Vagina (tissue), 2 donors: ENCODE data around the gene SSUH2. TPM values are rescaled to one million over a fixed set of nuclear protein-coding genes. Genes with fewer than 3 reads are reported as not detected.
"Not testable (repeated sequence)": the region's sequence is repeated elsewhere in the genome, so short reads cannot be mapped to it uniquely, and the experiment has no call there.

Experiments
- DNase-seq, 2 donors: peaks; one replicate each; pipeline ENCODE4 v3.0.0-alpha.2; 2017; ENCODE audit errors: extremely low spot score in 2 of 2
- H3K27ac ChIP-seq: fragments of 200-600 bp; sonication (generic); one replicate; pipeline ENCODE4 v1.5.1; 2019
- H3K27me3 ChIP-seq: fragments of 200-600 bp; sonication (generic); one replicate; pipeline ENCODE4 v1.5.1; 2019
- H3K36me3 ChIP-seq, 2 donors: fragments of 200-600 bp; sonication (generic); one replicate each; pipeline ENCODE4 v1.5.1; 2017 to 2019
- H3K4me1 ChIP-seq: fragments of 200-600 bp; sonication (generic); one replicate; pipeline ENCODE4 v1.5.1; 2019
- H3K4me3 ChIP-seq, 2 donors: fragments of 200-600 bp; sonication (generic); 1 replicate in 1 of 2; 2 replicates in 1 of 2; pipeline ENCODE4 v1.5.1; 2016 to 2019
- H3K9me3 ChIP-seq: fragments of 200-600 bp; sonication (generic); one replicate; pipeline ENCODE4 v1.5.1; 2019
- POLR2A ChIP-seq, 2 donors: fragments of 450-650 bp; IDR thresholded peaks; one replicate each; pipeline ENCODE4 v1.6.1; 2017; ENCODE audit warnings: antibody characterized with exemption in 2 of 2, mild to moderate bottlenecking in 2 of 2, moderate library complexity in 2 of 2
- POLR2AphosphoS5 ChIP-seq, 2 donors: sonication (generic); formaldehyde crosslinking; IDR thresholded peaks; one replicate each; pipeline ENCODE4 v1.9.0; 2017; ENCODE audit warnings: antibody characterized with exemption in 2 of 2, mild to moderate bottlenecking in 2 of 2, low read depth in 1 of 2; ENCODE audit not compliant: insufficient read depth in 1 of 2
- intact Hi-C: fragments of 100-400 bp; cut with DNase I; formaldehyde crosslinking; loops from one replicate; pipeline ENCODE4 v1.15.1; 2023
- total RNA-seq: library from RNA; depleted of rRNA; stranded (reverse); fragments of >200 nt; gene quantifications from one replicate; pipeline ENCODE4 v1.2.3, GENCODE V29; 2016
- TF ChIP-seq, protein P1 (sequence below), 3 experiments: fragments of 450-650 bp in 2 of 3; fragments of 200-600 bp in 1 of 3; sonication (generic) in 1 of 3; IDR thresholded peaks; one replicate each; pipeline ENCODE4 v1.5.1; 2017 to 2019; ENCODE audit warnings: antibody characterized with exemption in 3 of 3, mild to moderate bottlenecking in 2 of 3, moderate library complexity in 2 of 3

Gene SSUH2, protein sequence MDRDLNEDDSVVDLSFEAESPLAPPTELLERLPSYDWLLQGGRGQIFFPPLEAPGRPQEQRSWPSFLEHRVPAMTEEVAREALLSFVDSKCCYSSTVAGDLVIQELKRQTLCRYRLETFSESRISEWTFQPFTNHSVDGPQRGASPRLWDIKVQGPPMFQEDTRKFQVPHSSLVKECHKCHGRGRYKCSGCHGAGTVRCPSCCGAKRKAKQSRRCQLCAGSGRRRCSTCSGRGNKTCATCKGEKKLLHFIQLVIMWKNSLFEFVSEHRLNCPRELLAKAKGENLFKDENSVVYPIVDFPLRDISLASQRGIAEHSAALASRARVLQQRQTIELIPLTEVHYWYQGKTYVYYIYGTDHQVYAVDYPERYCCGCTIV
- total RNA-seq, result not detected

DNA sequence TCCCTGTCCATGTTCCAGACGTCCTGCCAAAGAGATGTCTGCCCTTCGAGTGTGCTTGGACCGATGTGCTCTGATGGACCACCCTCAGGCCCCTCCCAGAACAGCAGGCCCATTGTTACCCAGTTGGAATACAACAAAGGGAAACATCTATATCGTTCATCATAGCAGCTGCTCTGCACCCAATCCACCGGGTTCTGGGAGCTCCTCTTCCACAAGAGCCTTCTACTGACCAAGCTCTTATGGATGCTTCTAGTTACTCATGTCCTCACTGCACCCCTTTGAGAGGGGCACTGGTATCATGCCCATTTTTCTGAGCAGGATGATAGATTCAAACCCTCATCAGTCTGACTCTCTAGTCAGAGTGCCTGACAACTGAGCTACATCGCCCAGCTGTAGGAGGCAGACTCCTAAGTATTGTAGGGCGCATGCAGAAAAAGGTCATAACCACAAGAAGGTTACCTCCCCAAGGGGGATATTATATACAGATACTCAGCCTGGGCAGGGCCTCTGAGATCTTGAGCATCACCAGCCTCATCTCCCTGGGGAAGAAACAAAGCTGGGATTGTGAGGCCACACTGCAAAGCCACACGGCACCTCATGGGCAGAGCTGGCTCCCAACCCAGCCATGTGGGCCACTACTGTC lies at the start of gene SSUH2:
Gene SSUH2 (minus strand): TSS at position 51 of the 643 bp plus-strand sequence. CDS start 40 bp downstream, at position 11.
- intact Hi-C loops, result no loop called here
- Histone ChIP-seq H3K27me3 (no peaks in the 10 kb centered on the region), H3K4me1 (no peaks in the 10 kb centered on the region), H3K9me3 (no peaks in the 10 kb centered on the region), H3K4me3 (no peak within 1 kb of the TSS), H3K27ac (no peak within 1 kb of the TSS), H3K36me3 (no peaks in the 10 kb centered on the region)
- TF ChIP-seq, protein P1, sequence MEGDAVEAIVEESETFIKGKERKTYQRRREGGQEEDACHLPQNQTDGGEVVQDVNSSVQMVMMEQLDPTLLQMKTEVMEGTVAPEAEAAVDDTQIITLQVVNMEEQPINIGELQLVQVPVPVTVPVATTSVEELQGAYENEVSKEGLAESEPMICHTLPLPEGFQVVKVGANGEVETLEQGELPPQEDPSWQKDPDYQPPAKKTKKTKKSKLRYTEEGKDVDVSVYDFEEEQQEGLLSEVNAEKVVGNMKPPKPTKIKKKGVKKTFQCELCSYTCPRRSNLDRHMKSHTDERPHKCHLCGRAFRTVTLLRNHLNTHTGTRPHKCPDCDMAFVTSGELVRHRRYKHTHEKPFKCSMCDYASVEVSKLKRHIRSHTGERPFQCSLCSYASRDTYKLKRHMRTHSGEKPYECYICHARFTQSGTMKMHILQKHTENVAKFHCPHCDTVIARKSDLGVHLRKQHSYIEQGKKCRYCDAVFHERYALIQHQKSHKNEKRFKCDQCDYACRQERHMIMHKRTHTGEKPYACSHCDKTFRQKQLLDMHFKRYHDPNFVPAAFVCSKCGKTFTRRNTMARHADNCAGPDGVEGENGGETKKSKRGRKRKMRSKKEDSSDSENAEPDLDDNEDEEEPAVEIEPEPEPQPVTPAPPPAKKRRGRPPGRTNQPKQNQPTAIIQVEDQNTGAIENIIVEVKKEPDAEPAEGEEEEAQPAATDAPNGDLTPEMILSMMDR (IDR thresholded peaks at IDR 0.05), result no peak
- no peak for TF ChIP-seq POLR2AphosphoS5 (IDR thresholded peaks at IDR 0.05; ENCODE audit: insufficient read depth in 1 of 2, low read depth in 1 of 2)
- no peak for TF ChIP-seq POLR2A (IDR thresholded peaks at IDR 0.05)
- no peak for DNase-seq

DNA sequence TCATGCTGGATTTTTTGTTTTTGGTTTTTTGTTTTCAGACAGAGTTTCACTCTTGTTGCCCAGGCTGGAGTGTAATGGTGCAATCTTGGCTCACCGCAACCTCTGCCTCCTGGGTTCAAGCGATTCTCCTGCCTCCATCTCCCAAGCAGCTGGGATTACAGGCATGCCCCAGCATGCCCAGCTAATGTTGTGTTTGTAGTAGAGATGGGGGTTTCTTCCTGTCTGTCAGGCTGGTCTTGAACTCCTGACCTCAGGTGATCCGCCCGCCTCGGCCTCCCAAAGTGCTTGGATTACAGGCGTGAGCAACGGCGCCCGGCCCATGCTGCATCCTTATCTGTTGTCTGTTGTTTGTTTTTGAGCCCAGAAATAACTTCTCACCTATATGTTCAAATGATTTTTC lies 46.7 kb upstream of the SSUH2 start:
- H3K27me3 ChIP-seq, H3K4me3 ChIP-seq, H3K4me1 ChIP-seq, intact Hi-C loops, H3K27ac ChIP-seq, H3K9me3 ChIP-seq, H3K36me3 ChIP-seq, DNase-seq: not testable (repeated sequence)

DNA sequence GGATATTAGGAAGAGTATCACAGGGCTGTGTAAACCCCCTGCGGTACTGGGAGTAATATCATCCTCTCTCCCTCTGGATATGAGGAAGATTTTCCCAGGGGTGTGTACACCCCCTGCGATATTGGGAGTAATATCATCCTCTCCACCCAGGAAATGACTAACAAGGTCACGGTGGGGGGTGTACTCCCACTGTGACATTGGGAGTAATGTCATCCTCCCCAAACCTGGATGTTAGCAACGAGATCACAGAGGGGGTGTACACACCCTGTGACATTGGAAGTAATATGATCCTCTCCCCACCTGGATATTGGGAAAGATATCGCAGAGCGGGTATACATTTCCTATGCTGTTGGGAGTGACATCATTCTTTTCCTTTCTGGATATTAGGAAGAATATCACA lies 40.4 kb upstream of the SSUH2 start:
- H3K4me1 ChIP-seq, intact Hi-C loops, H3K4me3 ChIP-seq, H3K36me3 ChIP-seq, H3K27ac ChIP-seq, DNase-seq, H3K9me3 ChIP-seq, H3K27me3 ChIP-seq: not testable (repeated sequence)

DNA sequence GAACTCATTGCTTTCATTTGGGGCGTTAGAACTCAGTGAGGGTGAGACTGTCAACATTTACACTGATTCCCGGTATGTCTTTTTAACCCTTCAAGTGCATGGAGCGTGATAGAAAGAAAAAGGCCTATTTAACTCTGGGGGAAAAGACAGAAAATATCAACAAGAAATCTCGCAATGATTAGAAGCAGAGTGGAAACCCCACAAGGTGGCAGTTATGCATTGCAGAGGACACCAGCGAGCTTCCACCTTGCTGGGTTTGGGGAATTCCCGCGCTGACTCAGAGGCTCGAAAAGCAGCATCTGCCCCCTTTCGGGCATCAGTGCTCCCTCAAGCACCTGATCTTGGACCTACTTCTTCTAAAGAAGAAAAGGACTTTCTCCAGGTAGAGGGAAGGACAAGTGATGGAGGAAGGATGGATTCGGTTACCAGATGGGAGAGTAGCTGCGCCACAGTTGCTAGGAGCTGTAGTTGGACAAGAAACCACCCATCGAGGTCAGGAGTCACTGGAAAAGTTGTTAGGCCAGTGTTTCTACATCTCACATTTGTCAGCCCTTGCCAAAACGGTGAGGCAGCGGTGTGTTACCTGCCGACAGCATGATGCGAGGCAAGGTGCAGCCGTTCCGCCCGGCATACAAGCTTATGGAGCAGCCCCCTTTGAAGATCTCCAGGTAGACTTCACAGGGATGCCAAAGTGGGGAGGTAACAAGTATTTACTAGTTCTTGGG lies 38.4 kb upstream of the SSUH2 start:
- H3K9me3 ChIP-seq, H3K36me3 ChIP-seq, H3K27me3 ChIP-seq, H3K4me3 ChIP-seq, H3K4me1 ChIP-seq, DNase-seq, intact Hi-C loops, H3K27ac ChIP-seq: not testable (repeated sequence)

DNA sequence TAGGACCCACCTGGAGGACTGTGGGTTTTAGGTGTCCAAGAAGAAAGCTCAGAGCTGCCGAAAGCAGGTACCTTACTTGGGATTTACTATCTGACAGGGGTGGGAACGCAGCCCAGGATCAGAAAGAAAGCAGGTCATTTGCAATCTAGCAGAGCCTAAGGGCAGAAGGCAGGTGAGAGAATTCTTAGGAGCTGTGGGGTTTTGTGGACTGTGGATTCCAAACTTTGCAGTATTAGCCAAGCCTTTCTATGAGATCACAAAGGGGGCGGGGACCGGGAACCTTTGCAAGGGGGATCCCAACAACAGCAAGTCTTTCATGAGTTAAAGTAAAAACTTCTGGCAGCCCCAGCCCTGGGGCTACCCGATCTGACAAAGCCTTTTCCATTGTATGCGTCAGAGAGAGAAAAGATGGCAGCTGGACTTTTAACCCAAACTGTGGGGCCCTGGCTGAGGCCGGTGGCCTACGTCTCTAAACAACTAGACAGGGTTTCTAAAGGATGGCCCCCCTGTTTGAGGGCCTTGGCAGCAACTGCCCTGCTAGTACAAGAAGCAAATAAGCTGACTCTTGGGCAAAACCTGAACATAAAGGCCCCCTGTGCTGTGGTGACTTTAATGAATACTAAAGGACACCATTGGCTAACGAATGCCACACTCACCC lies 37.4 kb upstream of the SSUH2 start:
- H3K4me1 ChIP-seq, DNase-seq, H3K27ac ChIP-seq, H3K4me3 ChIP-seq, H3K36me3 ChIP-seq, H3K9me3 ChIP-seq, H3K27me3 ChIP-seq, intact Hi-C loops: not testable (repeated sequence)

DNA sequence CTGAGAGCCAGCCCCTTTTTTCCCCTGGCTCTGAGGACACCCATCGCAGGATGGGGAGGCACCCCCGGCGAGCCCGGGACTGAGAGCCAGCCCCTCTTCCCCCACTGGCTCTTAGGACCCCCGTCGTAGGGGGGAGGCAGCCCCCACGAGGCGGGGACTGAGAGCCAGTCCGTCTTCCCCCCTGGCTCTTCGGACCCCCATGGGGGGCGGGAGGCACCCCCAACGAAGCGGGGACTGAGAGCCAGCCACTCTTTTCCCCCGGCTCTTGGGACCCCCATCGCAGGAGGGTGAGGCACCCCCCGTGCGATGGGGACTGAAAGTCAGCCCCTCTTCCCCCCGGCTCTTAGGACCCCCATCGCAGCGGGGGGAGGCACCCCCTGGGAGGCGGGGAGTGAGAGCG lies 36.8 kb upstream of the SSUH2 start:
- Histone ChIP-seq H3K9me3 (no peaks in the 10 kb centered on the region), H3K4me1 (no peaks in the 10 kb centered on the region), H3K36me3 (no peaks in the 10 kb centered on the region), H3K27ac (no peak overlapping the region), H3K4me3 (no peak overlapping the region), H3K27me3 (no peaks in the 10 kb centered on the region)
- DNase-seq, result no peak
- TF ChIP-seq POLR2A (IDR thresholded peaks at IDR 0.05) (no peak), POLR2AphosphoS5 (IDR thresholded peaks at IDR 0.05; ENCODE audit: insufficient read depth in 1 of 2, low read depth in 1 of 2) (no peak)
- TF ChIP-seq, protein P1 (IDR thresholded peaks at IDR 0.05), result no peak
- intact Hi-C loops, result no loop called here

DNA sequence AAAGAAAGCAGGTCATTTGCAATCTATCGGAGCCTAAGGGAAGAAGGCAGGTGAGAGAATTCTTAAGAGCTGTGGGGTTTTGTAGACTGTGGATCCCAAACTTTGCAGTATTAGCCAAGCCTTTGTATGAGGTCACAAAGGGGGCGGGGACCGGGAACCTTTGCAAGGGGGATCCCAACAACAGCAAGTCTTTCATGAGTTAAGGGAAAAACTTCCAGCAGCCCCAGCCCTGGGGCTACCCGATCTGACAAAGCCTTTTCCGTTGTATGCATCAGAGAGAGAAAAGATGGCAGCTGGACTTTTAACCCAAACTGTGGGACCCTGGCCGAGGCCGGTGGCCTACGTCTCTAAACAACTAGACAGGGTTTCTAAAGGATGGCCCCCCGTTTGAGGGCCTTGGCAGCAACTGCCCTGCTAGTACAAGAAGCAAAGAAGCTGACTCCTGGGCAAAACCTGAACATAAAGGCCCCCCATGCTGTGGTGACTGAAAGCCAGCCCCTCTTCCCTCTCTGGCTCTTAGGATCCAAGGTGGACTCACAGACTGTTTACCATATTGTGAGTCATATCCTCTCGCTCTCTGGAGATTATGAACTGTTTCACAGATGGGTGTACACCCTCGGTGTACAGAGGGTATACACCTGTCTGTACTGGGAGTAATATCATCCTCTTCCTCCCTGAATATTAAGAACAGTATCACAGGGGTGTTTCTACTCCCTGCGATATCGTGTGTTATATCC lies 35.4 kb upstream of the SSUH2 start:
- H3K4me1 ChIP-seq, H3K27ac ChIP-seq, H3K9me3 ChIP-seq, H3K4me3 ChIP-seq, H3K27me3 ChIP-seq, intact Hi-C loops, H3K36me3 ChIP-seq, DNase-seq: not testable (repeated sequence)
